A549 (cell line): Measurements from ENCODE around the gene USP46. TPM values are rescaled to one million over a fixed set of nuclear protein-coding genes. Genes with fewer than 3 reads are reported as not detected.

Source experiments
- ATAC-seq, 2 experiments: fragments of 200-7000 bp in 1 of 2; fragments of >200 bp in 1 of 2; cut with Nextera tagmentation in 1 of 2; cut with Tn5 transposase in 1 of 2; 3 replicates each; pipeline versions ENCODE4 v1.8.0 to v1.9.1; 2018 to 2020; ENCODE audit warnings: mild to moderate bottlenecking in 1 of 2, moderate library complexity in 1 of 2
- CTCF ChIA-PET: fragments of 300-600 bp; sonication (Branson Sonifier 250); formaldehyde crosslinking; extraction: SDS; loops from one replicate; lab custom pipeline; 2021; ENCODE audit warnings: antibody characterized with exemption, inconsistent platforms; lab: Yijun Ruan, JAX
- POLR2A ChIA-PET: fragments of 350-600 bp; formaldehyde crosslinking; extraction: SDS; loops from one replicate; lab custom pipeline; 2021; ENCODE audit warnings: antibody characterized with exemption, inconsistent platforms; lab: Yijun Ruan, JAX
- DNase-seq, 2 experiments: peaks; one replicate each; pipeline versions ENCODE4 v3.0.0 to v3.0.0-alpha.2; 2011 to 2016; ENCODE audit warnings: low read depth in 1 of 2, low spot score in 1 of 2
- FAIRE-seq: peaks from 2 replicates; lab custom pipeline; 2011; peaks lifted over from hg19 to GRCh38; lab: Jason Lieb, UNC
- H3K27ac ChIP-seq, 2 experiments: fragments of >200 bp; sonication (Bioruptor Twin); formaldehyde crosslinking; 3 replicates each; pipeline ENCODE4 v1.5.1; 2016 to 2017
- H3K4me1 ChIP-seq: fragments of >200 bp; sonication (Bioruptor Twin); formaldehyde crosslinking; 3 replicates; pipeline ENCODE4 v1.6.1; 2016
- H3K4me2 ChIP-seq: fragments of >200 bp; sonication (Bioruptor Twin); formaldehyde crosslinking; 3 replicates; pipeline ENCODE4 v1.6.1; 2016
- H3K4me3 ChIP-seq: fragments of >200 bp; sonication (Bioruptor Twin); formaldehyde crosslinking; 3 replicates; pipeline ENCODE4 v1.5.1; 2016
- H3K9me3 ChIP-seq: fragments of >200 bp; sonication (Bioruptor Twin); formaldehyde crosslinking; 3 replicates; pipeline ENCODE4 v1.6.1; 2016
- BHLHE40 ChIP-seq: IDR thresholded peaks from 2 replicates; pipeline ENCODE4 v1.6.1; 2012; ENCODE audit warnings: low read depth, low read length, inconsistent platforms
- CBX2 ChIP-seq: fragments of 200-600 bp; sonication (generic); IDR thresholded peaks from 2 replicates; pipeline ENCODE4 v1.6.1; 2016; ENCODE audit warnings: low read depth, mild to moderate bottlenecking, borderline replicate concordance
- CBX8 ChIP-seq: fragments of 200-600 bp; sonication (generic); IDR thresholded peaks from 2 replicates; pipeline ENCODE4 v1.6.1; 2016
- CHD2 ChIP-seq: fragments of 150-350 bp; IDR thresholded peaks from 2 replicates; pipeline ENCODE4 v1.6.1; 2014; ENCODE audit warnings: low read length; ENCODE audit not compliant: partially characterized antibody
- ESRRA ChIP-seq: fragments of 150-350 bp; IDR thresholded peaks from 2 replicates; pipeline ENCODE4 v1.6.1; 2014; ENCODE audit warnings: mild to moderate bottlenecking, low read length, borderline replicate concordance
- FOSB ChIP-seq: fragments of 250-450 bp; sonication (Bioruptor Pico); IDR thresholded peaks from 2 replicates; pipeline ENCODE4 v1.5.0; 2020; ENCODE audit warnings: mild to moderate bottlenecking, moderate library complexity
- FOSL2 ChIP-seq, 2 experiments: fragments of 450-650 bp in 1 of 2; fragments of >200 bp in 1 of 2; sonication (Bioruptor Twin) in 1 of 2; formaldehyde crosslinking; IDR thresholded peaks; 2 replicates each; pipeline versions ENCODE4 v1.5.0 to v1.6.1; 2016 to 2020; ENCODE audit warnings: mild to moderate bottlenecking in 1 of 2, moderate library complexity in 1 of 2
- HDAC2 ChIP-seq: fragments of 200-600 bp; sonication (generic); IDR thresholded peaks from 2 replicates; pipeline ENCODE4 v1.6.1; 2016
- HOXA7 ChIP-seq: fragments of 250-450 bp; sonication (Bioruptor Pico); IDR thresholded peaks from 2 replicates; pipeline ENCODE4 v1.5.0; 2020; ENCODE audit warnings: mild to moderate bottlenecking, moderate library complexity
- HOXB13 ChIP-seq: fragments of 250-450 bp; sonication (Bioruptor Pico); IDR thresholded peaks from 2 replicates; pipeline ENCODE4 v1.5.0; 2020; ENCODE audit warnings: low read depth, mild to moderate bottlenecking, moderate library complexity
- KDM1A ChIP-seq: fragments of 200-600 bp; sonication (generic); IDR thresholded peaks from 2 replicates; pipeline ENCODE4 v1.6.1; 2016; ENCODE audit warnings: low read depth, mild to moderate bottlenecking
- MAZ ChIP-seq: fragments of 150-350 bp; IDR thresholded peaks from 2 replicates; pipeline ENCODE4 v1.6.1; 2014; ENCODE audit warnings: antibody characterized with exemption, low read depth, low read length, borderline replicate concordance
- NFE2L2 ChIP-seq: fragments of 150-350 bp; conservative IDR thresholded peaks from 2 replicates; pipeline ENCODE4 v1.6.1; 2014; ENCODE audit warnings: low read length
- NPAS2 ChIP-seq: fragments of 250-450 bp; sonication (Bioruptor Pico); IDR thresholded peaks from 2 replicates; pipeline ENCODE4 v1.8.0; 2022; ENCODE audit warnings: mild to moderate bottlenecking, moderate library complexity, borderline replicate concordance
- PHF8 ChIP-seq: fragments of 200-600 bp; sonication (generic); IDR thresholded peaks from 2 replicates; pipeline ENCODE4 v1.6.1; 2016; ENCODE audit warnings: low read depth, mild to moderate bottlenecking, antibody characterized with exemption, moderate library complexity, borderline replicate concordance
- POLR2AphosphoS2 ChIP-seq: conservative IDR thresholded peaks from 2 replicates; pipeline ENCODE4 v1.6.1; 2012; ENCODE audit warnings: low read length, improper control_type of control experiment, inconsistent platforms
- RFX5 ChIP-seq: fragments of 450-650 bp; IDR thresholded peaks from 2 replicates; pipeline ENCODE4 v1.7.1; 2014; ENCODE audit warnings: antibody characterized with exemption, mild to moderate bottlenecking, moderate library complexity
- SMC3 ChIP-seq: fragments of >200 bp; sonication (Bioruptor Twin); formaldehyde crosslinking; IDR thresholded peaks from 3 replicates; pipeline ENCODE4 v1.6.1; 2018; ENCODE audit warnings: inconsistent platforms
- TFCP2L1 ChIP-seq: fragments of 250-450 bp; sonication (Bioruptor Pico); IDR thresholded peaks from 2 replicates; pipeline ENCODE4 v1.5.0; 2021; ENCODE audit warnings: mild to moderate bottlenecking
- TP53 ChIP-seq: fragments of 250-450 bp; sonication (Bioruptor Pico); IDR thresholded peaks from 2 replicates; pipeline ENCODE4 v1.5.0; 2021; ENCODE audit warnings: mild to moderate bottlenecking, moderate library complexity
- ZC3H11A ChIP-seq: fragments of 450-650 bp; IDR thresholded peaks from 2 replicates; pipeline ENCODE4 v1.6.1; 2014; ENCODE audit warnings: antibody characterized with exemption, mild to moderate bottlenecking
- ZNF302 ChIP-seq: fragments of 250-450 bp; sonication (Bioruptor Pico); IDR thresholded peaks from 2 replicates; pipeline ENCODE4 v1.9.0; 2021; ENCODE audit warnings: inconsistent platforms, mild to moderate bottlenecking, moderate library complexity
- WGBS: methylation state at CpG from one replicate; pipeline ENCODE4 v1.1.6; 2017; ENCODE audit errors: missing lambda C conversion rate; 5-methylcytosine and 5-hydroxymethylcytosine counted together
- polyA plus RNA-seq, 4 experiments: library from polyadenylated mRNA; depleted of rRNA in 3 of 4; stranded (reverse); fragments of >200 nt; fragmentation: RNase III in 1 of 4; extraction: RNeasy Plus Mini Kit Qiagen cat#74134 plus additional on column Dnase treatment in 1 of 4; gene quantifications; 2 replicates in 3 of 4; 3 replicates in 1 of 4; pipeline ENCODE4 v1.2.3, GENCODE V29; 2011 to 2017
- TF ChIP-seq, protein P1 (sequence below): fragments of 150-350 bp; IDR thresholded peaks from 2 replicates; pipeline ENCODE4 v1.6.1; 2014; ENCODE audit warnings: low read depth, mild to moderate bottlenecking, low read length
- TF ChIP-seq, protein P2 (sequence below): fragments of >200 bp; sonication (Bioruptor Twin); formaldehyde crosslinking; IDR thresholded peaks from 2 replicates; pipeline ENCODE4 v1.6.1; 2016
- TF ChIP-seq, protein P3 (sequence below): IDR thresholded peaks from 2 replicates; pipeline ENCODE4 v1.6.1; 2012
- TF ChIP-seq, protein P4 (sequence below): fragments of >200 bp; sonication (Bioruptor Twin); formaldehyde crosslinking; IDR thresholded peaks from 3 replicates; pipeline ENCODE4 v1.6.1; 2016
- TF ChIP-seq, protein P5 (sequence below): IDR thresholded peaks from 2 replicates; pipeline ENCODE4 v1.6.1; 2012; ENCODE audit warnings: low read depth, borderline replicate concordance
- TF ChIP-seq, protein P6 (sequence below): fragments of 200-600 bp; sonication (generic); IDR thresholded peaks from 2 replicates; pipeline ENCODE4 v1.6.1; 2016; ENCODE audit warnings: antibody characterized with exemption, mild to moderate bottlenecking, moderate library complexity

The USP46 gene
- polyA plus RNA-seq, 2 of the 4 experiments (the other 2 are of a cell fraction): 5.6 to 15.9 TPM

DNA sequence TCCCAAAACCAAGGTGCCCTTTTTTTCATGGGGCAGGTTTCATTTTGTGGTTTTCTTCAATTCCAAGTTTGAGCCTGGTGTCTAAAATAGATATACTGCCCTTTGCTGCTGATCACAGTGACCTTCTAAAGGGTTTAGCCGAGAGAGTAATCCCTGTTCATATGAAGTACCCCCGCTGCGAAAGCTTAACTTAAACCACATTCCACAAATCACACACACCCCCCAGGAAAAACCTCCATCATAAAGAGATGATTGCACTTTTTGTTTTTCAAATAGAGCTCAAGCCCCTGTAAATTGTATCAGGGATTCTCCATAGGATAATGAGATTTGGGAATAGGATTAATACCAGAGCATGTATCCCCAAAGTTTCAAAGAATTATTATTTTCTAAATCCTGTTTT lies 90.8 kb downstream of the USP46 start:
- no peak for ATAC-seq
- Histone ChIP-seq H3K27ac (no peak overlapping the region), H3K4me2 (no peak overlapping the region), H3K9me3 (no peaks in the 10 kb centered on the region), H3K4me1 (0 out of 3 replicates have a peak, but pooled peaks cover 4% of the 10 kb centered on the region), H3K4me3 (no peak overlapping the region)
- 47% methylated on average over 3 of the region's 3 CpGs for WGBS
- POLR2A ChIA-PET: no interaction called here
- FAIRE-seq: no peak
- TF ChIP-seq BHLHE40 (no peak), ZNF302 (CRISPR knock-in tag) (no peak), FOSL2 (IDR thresholded peaks at IDR 0.05) (no peak), FOSL2 (CRISPR knock-in tag; IDR thresholded peaks at IDR 0.05) (no peak), NFE2L2 (no peak), ZC3H11A (no peak), ESRRA (no peak), CBX2 (no peak), KDM1A (no peak), TFCP2L1 (CRISPR knock-in tag) (no peak), SMC3 (no peak), NPAS2 (CRISPR knock-in tag) (no peak), PHF8 (no peak), HOXB13 (CRISPR knock-in tag) (no peak), HOXA7 (no peak), CBX8 (no peak)
- TF ChIP-seq, protein P1, sequence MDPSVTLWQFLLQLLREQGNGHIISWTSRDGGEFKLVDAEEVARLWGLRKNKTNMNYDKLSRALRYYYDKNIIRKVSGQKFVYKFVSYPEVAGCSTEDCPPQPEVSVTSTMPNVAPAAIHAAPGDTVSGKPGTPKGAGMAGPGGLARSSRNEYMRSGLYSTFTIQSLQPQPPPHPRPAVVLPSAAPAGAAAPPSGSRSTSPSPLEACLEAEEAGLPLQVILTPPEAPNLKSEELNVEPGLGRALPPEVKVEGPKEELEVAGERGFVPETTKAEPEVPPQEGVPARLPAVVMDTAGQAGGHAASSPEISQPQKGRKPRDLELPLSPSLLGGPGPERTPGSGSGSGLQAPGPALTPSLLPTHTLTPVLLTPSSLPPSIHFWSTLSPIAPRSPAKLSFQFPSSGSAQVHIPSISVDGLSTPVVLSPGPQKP: no peak
- TF ChIP-seq, protein P2, sequence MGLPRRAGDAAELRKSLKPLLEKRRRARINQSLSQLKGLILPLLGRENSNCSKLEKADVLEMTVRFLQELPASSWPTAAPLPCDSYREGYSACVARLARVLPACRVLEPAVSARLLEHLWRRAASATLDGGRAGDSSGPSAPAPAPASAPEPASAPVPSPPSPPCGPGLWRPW: no peak
- no peak for DNase-seq
- CTCF ChIA-PET: interaction anchor here (1.7 kb wide), 1 partner anchor 23 kb away, joined by 8 read pairs; no protein-coding TSS in a partner anchor

DNA sequence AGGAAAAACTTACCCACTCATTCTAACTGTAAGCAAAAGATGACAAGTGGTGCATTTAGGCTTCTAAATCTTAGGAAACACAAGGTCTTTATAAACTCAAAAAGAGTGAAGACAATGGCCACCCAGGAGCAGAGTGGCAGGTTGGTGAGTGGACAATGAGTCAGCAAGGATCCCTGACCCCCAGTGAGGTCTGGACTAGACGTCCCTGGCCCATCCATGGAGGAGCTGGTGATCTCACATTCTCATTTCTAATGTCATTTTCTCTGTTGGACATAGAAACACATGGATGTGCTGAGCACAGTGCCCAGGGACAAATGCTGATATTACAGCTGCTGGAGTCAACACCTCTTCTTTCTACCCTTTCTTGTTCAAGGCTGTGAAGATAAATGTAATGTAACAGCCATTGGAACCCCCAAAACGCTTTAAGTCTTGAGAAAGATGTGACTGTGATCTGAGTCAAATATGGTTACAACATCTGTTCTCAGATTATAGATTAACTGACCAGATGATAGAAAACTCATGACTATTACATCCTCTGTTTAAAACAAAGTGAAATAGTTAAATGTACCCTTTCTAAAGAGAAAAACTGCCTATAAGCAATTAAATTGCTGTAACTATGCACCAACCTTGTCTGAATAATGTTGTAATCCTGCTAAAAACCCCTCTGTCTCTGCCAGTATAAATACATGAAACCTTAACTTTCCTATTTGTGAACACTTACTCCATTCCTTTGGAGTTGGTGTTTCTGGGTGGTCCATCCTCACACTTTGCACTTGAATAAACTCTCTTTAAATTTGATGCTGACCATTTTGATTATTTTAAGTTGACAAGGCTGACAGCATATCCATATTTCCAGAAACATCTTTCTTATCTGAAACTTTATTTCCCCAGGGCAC lies 92.7 kb downstream of the USP46 start:
- 0% methylated on average over 2 of the region's 2 CpGs for WGBS
- no peak overlapping the region for H3K4me2 ChIP-seq
- H3K9me3 ChIP-seq: no peaks in the 10 kb centered on the region
- ChIA-PET CTCF (interaction anchor here (0.7 to 1.5 kb wide), 2 partner anchors 21 to 1668 kb away, joined by 3 to 4 read pairs; no protein-coding TSS in a partner anchor), POLR2A (no interaction called here)
- FAIRE-seq (no peak), DNase-seq (no peak), ATAC-seq (no peak)
- no peak overlapping the region for H3K4me3 ChIP-seq
- no peak overlapping the region for H3K27ac ChIP-seq
- H3K4me1 ChIP-seq: no peaks in the 10 kb centered on the region
- no peak for TF ChIP-seq RFX5
- TF ChIP-seq CHD2: no peak
- no peak for TF ChIP-seq MAZ
- TF ChIP-seq, protein P3, sequence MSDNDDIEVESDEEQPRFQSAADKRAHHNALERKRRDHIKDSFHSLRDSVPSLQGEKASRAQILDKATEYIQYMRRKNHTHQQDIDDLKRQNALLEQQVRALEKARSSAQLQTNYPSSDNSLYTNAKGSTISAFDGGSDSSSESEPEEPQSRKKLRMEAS: no peak
- no peak for TF ChIP-seq POLR2AphosphoS2
- no peak for TF ChIP-seq FOSB (CRISPR knock-in tag)
- TF ChIP-seq, protein P4, sequence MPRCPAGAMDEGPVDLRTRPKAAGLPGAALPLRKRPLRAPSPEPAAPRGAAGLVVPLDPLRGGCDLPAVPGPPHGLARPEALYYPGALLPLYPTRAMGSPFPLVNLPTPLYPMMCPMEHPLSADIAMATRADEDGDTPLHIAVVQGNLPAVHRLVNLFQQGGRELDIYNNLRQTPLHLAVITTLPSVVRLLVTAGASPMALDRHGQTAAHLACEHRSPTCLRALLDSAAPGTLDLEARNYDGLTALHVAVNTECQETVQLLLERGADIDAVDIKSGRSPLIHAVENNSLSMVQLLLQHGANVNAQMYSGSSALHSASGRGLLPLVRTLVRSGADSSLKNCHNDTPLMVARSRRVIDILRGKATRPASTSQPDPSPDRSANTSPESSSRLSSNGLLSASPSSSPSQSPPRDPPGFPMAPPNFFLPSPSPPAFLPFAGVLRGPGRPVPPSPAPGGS: no peak
- TF ChIP-seq, protein P5, sequence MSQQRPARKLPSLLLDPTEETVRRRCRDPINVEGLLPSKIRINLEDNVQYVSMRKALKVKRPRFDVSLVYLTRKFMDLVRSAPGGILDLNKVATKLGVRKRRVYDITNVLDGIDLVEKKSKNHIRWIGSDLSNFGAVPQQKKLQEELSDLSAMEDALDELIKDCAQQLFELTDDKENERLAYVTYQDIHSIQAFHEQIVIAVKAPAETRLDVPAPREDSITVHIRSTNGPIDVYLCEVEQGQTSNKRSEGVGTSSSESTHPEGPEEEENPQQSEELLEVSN: no peak
- TF ChIP-seq HDAC2: no peak
- no peak for TF ChIP-seq TP53 (CRISPR knock-in tag)
- TF ChIP-seq, protein P6, sequence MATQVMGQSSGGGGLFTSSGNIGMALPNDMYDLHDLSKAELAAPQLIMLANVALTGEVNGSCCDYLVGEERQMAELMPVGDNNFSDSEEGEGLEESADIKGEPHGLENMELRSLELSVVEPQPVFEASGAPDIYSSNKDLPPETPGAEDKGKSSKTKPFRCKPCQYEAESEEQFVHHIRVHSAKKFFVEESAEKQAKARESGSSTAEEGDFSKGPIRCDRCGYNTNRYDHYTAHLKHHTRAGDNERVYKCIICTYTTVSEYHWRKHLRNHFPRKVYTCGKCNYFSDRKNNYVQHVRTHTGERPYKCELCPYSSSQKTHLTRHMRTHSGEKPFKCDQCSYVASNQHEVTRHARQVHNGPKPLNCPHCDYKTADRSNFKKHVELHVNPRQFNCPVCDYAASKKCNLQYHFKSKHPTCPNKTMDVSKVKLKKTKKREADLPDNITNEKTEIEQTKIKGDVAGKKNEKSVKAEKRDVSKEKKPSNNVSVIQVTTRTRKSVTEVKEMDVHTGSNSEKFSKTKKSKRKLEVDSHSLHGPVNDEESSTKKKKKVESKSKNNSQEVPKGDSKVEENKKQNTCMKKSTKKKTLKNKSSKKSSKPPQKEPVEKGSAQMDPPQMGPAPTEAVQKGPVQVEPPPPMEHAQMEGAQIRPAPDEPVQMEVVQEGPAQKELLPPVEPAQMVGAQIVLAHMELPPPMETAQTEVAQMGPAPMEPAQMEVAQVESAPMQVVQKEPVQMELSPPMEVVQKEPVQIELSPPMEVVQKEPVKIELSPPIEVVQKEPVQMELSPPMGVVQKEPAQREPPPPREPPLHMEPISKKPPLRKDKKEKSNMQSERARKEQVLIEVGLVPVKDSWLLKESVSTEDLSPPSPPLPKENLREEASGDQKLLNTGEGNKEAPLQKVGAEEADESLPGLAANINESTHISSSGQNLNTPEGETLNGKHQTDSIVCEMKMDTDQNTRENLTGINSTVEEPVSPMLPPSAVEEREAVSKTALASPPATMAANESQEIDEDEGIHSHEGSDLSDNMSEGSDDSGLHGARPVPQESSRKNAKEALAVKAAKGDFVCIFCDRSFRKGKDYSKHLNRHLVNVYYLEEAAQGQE: no peak
- no peak for TF ChIP-seq KDM1A
